Iris pigment epithelial cell (primary cell): Measurements from ENCODE around the gene ITGBL1.
"Not testable (repeated sequence)": the region's sequence is repeated elsewhere in the genome, so short reads cannot be mapped to it uniquely, and the experiment has no call there.

ENCODE experiments used
- DNase-seq: peaks from one replicate; pipeline ENCODE4 v3.0.0-alpha.2; 2011; ENCODE audit warnings: low read depth

ITGBL1 gene

DNA sequence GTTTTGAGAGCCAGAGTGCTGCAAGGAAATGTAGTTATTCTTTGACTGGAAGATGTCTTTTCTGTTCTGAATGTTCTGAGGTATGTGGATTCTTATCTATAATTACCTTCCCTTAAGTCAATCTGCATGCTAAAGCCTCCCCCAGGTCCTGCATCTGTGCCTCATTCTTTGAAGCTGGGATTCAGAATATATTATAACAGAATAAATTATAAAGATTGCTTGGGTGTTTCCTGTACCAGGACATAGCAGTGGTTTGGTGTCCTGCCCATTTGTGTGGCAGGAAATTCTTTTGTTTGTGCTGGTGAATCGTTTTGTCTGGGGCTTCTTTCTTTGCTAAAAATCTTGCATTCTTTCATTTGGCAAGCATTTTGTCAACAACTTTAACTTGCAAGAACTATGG, 60.2 kb downstream of the ITGBL1 start:
- peak; percentile 64 for DNase-seq

DNA sequence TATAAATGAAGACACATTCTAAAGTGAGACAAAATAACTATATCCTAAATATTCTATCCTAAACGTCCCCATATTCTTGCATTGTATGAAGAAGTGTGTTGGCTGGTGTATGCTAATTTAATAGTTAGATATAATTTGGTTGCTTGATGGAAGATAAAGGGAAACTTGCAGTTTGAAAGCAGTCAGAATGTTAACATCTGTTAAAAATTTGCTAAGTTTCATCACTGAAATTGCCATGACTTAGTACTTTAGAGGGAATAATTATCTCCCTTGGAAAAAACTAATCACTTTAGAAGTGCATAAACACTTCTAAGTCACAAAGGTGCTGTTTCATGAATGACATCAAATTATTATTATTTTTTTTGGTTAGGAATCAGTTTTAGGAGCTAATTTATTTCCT, 61.6 kb downstream of the ITGBL1 start:
- no peak for DNase-seq

DNA sequence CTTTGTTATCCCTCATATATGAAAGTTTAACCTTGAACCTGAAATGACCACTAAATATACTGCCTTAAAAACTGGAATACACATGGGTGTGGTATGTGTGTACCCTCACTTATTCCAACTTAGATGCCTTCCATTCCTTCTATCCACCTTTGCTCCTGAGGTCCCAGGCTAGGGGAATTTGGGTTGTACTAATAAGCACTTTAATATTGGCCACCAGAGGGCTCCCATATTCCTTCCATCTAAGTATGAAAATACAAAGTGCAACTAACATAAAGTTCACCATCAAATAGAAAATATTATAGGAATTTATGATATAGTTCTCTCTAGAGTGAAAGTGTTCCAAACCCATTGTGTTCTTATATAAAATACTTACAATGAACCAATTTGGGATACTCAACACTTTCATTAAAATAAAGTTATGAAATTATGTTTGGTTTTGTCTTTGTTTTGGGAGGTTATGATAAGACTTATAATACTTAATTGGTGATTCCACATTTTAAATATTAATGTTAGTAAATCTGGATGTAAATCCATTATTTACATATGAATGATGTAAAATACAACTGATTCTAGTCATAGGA, 62.3 kb downstream of the ITGBL1 start:
- DNase-seq: peak; percentile 77

DNA sequence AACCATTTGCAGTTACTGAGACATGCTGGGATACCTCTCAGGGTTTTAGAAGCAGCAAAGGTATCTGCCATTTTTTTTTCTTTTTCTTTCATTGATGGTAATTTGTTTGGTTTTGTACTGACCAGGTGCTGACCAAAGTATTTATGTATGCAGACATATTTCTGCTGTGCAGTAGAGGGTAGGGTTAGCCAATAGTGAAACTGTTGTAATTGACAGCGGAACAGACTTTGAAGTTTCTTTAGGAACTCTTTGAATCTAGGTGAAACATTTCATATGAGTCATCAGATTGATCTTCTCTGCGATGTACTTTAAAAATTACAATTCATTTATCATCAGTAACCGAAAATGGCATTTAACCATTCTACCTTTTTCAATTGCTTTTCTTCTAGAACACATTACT, 63.0 kb downstream of the ITGBL1 start:
- peak; percentile 46 for DNase-seq

DNA sequence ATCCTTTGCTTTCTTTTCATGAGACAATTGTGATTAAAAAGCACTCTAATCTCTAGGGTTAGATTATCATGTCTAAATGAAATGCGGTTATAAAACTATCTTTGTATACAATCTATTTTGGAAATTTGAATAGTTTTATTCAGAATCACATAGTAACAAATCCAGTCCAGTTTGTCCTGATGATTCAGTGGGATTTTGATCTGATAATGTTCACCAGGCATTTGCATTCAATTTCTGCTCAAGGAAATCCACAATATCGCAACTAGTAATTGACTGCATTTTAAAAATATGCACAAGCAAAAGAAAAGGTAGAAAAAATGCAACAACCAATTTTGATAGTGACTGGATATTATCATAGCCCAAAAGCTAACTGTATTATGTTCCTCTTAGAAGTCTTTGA, 63.8 kb downstream of the ITGBL1 start:
- no peak for DNase-seq

DNA sequence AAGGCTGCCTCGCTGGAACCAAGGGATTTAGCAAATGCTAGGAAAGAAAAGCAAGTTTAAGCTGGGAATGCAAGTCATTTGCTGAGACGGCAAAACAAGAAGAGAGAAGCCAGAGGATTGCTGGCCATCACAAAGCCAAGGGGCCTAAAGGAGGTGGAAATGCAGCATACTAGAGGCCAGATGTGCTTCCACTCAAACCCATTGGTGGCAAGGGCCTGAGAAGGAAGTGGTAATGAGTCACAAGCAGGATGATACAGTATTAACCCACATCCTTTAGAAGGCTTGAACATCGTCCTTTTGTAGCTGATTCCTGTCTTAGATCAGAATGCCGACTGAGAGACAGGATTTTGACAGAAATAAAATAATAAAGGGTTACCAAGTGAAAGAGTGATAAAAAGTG, 68.2 kb downstream of the ITGBL1 start:
- peak; percentile 90 for DNase-seq

DNA sequence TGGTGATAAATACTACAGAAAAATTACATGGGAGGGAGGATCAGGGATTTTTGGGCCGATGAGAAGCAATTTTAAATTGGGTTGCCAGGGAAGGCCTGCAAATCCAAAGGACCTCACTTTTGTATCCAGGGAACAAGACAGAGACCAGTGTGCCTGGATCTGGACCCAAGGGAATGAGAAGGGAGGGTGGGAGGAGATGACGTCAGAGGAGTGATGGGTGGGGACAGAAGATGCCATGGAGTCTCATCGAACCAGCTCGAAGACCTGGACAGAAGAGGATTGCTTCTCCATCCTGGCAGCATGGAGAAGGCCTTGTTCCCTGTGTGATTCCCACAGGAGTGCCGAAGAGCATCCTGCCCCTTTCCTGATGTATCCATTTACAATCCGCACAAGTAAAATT, 68.9 kb downstream of the ITGBL1 start:
- no peak for DNase-seq

DNA sequence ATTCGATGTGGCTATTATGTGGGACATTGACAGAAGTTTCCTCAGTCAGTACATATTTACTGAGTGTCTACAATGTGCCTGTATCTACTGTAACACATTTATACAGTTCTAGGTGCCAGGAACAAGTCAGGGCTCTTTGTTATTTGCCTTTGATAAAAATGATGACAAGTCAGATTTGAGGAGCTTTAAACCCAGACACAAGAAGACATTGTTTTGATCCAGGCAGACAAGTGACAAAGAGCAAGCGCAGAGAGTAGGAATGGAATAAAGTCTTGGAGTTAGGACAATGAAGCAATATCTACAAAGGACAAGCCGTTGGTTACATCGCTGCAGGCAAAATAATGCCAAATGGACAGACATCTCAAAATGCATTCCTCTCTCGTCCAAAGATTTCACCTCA, 70.1 kb downstream of the ITGBL1 start:
- no peak for DNase-seq

DNA sequence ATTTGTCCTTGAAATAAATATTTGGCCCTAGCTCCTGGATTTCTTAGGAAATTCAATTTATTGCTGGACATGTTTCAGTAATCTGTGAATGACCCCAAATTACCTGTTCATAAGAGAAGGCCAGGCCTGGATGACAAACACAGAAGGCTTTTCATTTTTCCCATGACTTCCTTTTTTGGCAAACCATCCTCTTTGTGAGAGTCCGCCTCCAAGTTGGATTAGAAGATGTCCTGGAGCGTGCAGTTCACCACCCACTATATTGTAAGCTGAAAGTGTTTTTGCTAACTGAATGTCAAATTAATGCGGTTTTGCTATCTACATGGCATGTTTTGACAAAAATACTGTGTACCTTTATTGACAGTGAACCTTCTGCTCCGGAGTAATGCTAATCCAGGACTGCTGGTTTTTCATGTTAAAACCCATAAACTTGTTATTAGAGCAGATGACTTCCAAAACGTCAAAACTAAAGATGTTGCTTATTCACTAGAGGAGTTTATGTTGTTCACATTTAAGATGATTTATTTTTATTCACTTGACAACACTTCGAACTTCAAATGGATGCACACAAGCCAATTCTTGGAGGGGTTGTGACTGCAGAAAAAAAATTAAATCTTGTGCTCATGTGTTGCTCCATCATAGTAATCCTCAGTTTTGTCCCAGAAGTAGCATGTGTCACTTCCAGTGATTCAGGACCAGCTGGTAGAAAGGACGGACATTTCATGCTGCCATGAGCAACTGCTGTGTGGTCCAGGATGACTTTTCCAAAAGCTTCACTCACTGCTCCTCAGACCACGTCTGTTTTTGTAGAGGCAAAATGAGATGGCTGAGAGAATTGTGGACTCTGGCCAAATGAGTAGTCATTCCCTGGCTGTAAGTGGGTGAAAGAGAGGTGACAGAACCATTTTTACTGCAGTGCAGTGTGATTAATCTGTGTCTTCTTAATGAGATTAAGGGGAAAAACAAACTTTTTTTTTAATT, 71.0 kb downstream of the ITGBL1 start:
- peak; percentile 85 for DNase-seq

DNA sequence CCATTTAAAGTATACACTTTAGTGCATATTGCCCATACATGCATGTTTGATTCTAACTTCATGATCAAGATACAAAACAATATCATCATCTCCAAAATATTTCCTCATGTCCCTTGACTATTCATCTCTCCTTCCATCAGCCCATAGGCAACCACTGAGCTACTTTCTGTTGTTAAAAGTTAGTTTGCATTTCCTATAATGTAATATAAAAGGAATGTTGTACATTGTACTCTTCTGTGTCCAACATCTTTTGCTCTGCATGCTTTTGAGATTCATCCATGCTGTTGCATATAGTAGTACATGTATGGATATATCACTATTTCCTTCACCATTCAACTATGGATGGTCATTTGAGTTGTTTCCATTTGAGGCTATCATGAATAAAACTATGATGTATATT, 74.7 kb downstream of the ITGBL1 start:
- peak; percentile 35 for DNase-seq

DNA sequence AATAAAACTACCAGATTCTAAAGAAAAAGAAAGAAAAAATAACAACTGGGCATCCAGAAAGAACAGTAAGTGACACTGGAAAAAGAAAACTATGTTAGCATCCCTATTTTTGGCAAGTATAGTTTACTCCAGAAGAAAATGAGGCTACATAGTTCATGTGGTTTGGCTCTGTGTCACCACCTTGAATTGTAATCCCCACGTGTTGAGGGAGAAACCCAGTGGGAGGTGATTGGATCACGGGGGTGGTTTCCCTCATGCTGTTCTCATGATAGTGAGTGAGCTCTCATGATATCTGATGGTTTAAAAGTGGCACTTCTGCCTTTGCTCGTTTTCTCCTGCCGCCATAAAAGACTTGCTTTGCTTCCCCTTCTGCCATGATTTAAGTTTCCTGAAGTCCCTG, 76.9 kb downstream of the ITGBL1 start:
- DNase-seq: peak; percentile 97

DNA sequence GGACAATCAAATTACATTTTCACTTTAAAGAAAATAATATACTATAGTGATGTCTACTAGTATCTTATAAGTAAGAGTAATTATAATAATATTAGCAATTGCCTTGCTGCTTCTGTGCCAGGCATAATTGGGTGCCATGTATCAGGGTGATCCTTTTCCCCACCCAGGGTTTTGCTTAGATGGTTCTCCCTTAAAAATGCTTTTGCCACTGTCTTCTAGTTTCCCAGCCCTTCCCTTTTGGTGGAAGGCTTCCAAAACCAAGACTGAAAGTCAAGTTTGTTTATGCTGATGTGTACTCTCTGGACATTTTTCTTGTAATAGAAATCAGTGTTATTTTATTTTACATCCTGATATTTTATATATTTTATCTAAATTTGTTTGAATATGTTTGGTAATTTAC, 77.8 kb downstream of the ITGBL1 start:
- peak; percentile 69 for DNase-seq

DNA sequence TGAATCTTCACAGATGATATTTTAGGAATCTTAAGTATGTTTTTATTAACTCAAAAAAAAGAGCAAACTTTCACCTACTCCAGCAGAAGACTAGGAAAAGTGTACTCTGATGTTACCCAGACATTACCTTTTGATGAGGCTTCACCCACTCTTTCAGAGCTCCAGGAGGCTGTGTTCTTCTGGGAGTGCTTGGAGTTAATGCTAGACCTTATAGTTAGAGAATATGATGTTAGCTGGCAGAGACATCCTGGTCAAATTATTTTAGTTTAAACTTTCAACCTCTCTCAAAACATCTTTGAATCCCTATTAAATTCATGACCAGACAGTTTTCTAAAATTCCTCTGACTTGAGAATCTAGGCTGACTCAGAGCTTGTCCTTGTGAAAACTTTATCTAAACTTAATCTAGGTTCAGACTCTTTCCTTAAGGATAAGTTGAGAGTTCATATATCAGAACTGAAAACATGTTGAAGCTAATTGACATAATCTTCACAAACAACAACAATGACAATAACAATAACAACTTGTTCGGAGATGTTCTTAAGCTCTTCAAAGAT, 82.8 kb downstream of the ITGBL1 start:
- peak; percentile 70 for DNase-seq

DNA sequence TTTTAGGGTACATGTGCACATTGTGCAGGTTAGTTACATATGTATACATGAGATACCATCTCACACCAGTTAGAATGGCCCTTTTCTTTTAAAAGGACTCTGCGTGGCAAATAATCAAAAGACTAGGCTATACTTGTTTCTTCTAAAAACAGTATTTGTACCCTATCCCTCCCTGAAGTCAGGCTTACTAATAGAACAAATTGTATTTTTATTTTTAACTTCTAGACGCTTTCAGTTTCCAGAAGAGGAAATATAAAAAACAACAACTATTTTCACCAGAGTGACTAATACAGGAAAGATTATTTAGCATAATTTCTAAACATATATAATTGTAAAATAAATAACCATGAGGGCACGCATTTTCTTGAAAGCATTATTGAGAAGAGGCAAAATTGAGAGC, 83.6 kb downstream of the ITGBL1 start:
- no peak for DNase-seq

DNA sequence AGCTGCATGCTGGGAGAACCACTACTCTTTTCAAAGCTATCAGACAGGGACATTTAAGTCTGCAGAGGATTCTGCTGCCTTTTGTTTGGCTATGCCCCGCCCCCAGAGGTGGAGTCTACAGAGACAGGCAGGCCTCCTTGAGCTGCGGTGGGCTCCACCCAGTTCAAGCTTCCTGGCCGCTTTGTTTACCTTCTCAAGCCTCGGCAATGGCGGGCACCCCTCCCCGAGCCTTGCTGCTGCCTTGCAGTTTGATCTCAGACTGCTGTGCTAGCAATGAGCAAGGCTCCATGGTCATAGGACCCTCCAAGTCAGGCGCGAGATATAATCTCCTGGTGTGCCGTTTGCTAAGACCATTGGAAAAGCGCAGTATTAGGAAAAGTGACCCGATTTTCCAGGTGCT, 92.1 kb downstream of the ITGBL1 start:
- not testable (repeated sequence) for DNase-seq

DNA sequence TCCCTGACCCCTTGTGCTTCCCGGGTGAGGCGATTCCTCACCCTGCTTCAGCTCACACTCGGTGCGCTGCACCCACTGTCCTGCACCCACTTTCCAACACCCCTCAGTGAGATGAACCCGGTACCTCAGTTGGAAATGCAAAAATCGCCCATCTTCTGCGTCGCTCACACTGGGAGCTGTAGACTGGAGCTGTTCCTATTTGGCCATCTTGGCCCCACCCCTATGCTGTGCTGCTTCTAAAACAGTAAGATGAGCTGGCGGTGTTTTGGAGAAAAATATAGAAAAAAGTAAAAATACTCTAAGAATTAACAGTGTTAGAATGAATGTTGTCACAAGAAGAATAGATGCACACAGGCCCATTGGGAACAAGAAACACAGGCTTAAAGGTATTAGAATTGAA, 92.5 kb downstream of the ITGBL1 start:
- DNase-seq: no peak

DNA sequence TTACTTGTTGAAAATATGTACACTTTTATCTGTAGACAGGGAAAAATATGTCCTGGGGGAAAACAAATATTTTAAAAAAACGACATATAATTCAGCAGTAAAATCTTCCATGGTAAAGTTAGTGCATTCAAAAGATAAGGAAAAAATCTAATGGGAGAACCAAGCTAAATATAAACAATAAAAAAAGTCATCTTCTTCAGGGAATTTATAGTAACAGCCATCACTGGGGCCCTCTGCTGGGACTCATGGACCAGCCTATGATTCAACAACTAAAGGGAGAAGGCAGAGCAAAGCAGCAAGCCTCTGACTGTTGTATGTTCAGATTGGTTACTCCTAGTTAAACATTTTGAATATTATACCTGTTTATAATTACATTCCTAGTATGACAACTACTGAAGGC, 93.0 kb downstream of the ITGBL1 start:
- DNase-seq: peak; percentile 52

DNA sequence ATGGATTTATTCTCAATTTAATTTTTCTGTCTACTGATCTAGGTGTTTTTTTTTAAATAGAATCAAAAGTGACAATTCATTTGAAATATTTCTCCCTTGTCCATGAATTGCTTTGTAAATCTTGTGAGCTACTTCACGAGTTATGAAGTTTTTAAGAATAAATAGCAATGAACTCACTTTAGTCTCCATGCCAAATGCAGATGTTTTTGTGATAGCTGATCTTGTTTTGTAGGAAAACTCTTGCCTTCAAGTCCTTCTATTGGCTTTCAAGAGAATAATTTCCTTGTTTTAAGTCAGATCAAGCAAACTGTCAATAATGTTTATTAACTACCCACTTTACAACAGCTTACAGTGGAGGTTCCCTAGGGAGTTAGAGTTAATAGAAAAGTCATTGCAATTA, 99.8 kb downstream of the ITGBL1 start:
- DNase-seq: no peak

DNA sequence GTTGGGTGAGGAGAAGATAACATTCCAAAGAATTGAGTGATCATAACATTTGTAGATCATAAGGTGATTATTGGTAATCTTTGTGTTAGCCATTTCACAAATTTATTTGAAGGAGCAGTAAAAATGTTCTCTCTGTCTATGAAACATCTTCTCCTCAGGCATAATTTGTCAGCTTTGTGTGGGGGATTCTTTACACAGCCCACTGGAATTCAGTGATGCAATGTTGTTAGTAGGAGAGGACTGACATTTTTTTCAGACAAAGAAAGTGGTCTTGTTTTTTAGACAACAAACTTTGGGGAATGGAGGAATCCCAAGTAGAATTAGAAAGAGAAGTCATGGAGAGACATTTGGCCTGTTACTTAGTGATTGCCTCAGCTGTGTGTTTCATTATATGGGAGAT, 100.3 kb downstream of the ITGBL1 start:
- peak; percentile 89 for DNase-seq

DNA sequence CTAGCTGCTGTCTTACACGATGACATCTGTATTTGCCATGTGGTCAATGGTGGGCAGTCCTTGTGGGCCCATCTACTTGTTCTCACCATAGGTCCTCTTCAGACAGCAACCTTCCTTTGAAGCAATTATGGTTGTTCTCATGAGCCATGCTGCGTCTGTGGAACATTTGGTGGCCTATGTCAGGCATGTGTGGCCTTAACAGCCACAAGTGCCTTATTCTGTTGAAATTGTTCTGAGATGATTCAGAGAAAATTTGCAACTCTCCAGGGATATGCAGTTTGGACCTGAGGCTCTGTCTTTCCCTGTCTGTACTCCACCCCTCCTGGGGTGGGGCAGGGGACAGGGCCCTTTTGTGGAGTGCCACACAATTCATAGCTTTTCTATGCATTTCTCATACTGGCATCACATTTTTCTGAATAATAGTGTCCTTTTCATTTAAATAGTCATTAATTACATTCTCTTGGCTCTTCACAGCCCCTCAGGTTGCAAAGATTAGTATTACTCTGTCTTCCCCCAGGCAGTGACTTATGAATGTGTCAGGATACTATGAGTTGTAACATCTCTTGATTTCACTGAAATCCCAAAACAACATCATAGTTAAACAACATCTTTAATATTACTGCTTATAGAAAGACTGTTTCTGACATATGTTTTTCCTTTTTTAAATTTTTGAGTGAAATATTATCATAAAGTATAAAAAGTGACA, 102.1 kb downstream of the ITGBL1 start:
- no peak for DNase-seq

DNA sequence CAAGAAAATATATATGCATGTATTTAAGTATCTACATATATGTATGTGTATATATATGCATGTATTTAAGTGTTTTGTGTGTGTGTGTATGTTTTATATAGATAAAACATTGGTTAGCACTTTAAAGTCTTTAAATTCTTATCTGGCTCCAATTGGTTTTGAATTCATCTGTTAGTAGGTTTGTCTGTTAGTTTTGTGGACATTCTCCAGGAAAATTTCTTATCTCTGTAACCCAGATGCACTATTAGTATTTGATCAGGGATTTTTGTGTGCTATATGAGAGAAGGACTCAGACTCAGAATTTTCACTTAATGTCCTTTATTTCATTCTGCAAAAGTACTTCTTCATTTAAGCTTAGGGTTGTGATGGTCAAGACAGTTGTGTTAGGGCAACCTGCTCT, 103.1 kb downstream of the ITGBL1 start:
- no peak for DNase-seq

DNA sequence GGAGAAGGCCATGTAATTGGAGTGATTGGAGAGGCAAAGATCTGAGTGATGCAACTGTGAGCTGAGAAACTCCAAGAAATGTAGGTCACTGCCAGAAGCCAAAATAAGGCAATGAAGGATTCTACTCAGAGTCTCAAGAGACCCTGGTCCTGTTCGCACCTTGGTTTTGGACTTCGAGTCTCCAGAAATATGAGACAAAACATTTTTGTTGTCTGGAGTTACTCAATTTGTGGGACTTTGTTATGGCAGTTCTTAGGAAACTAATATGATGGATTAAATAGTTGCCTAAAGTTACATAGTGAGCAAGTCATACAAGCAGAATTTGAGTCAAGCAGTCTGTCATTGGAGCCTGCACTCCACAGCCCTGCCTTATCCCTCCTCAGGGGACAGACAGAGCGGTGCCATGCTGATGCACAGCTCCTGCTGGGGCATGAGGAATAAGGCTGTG, 104.2 kb downstream of the ITGBL1 start:
- DNase-seq: peak; percentile 49

DNA sequence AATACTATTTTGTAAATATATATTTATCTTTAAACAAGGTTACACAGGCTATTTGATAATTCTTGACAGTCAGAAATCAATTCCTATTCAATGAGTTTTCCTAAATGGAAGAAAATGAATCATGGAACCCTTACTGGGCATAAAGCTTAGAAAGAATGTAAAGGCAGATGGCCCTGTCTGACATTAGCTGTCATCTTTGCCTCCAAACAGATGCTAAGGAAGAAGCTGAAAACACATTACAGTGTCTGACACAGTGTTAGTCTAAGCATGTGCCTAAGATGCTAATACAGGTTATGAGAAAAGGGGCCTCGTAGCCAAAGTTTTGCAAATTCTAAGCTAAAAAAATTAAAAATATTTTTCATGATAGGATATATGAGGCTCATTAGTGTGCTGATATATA, 112.8 kb downstream of the ITGBL1 start:
- no peak for DNase-seq
